K562 (cell line): Measurements from ENCODE around the gene SNRPD2. TPM values are rescaled to one million over a fixed set of nuclear protein-coding genes. Genes with fewer than 3 reads are reported as not detected.

Experiments used
- ATAC-seq: fragments of 200-7000 bp; cut with Tn5 transposase; 3 replicates; pipeline ENCODE4 v1.9.1; 2020; ENCODE audit warnings: moderate library complexity
- BruUV-seq: library from RNA; stranded (reverse); fragments of 400-500 nt; replicated peaks from 2 replicates; lab custom pipeline; 2021; lab: Mats Ljungman, UMichigan
- CTCF ChIA-PET: fragments of 300-600 bp; formaldehyde crosslinking; extraction: SDS; loops from one replicate; lab custom pipeline; 2021; ENCODE audit warnings: low intra/inter-chr PET ratio; lab: Yijun Ruan, JAX
- POLR2A ChIA-PET: fragments of 300-600, 350-650 bp; sonication (Branson Sonifier 250); formaldehyde crosslinking; extraction: SDS; loops from one replicate; lab custom pipeline; 2021; ENCODE audit warnings: antibody characterized with exemption, inconsistent platforms; lab: Yijun Ruan, JAX
- DNase-seq, 4 experiments: peaks; one replicate each; pipeline versions ENCODE4 v3.0.0 to v3.0.0-alpha.2; 2011 to 2018; ENCODE audit warnings: low spot score in 3 of 4, mixed read lengths in 3 of 4; ENCODE audit errors: extremely low read depth in 1 of 4
- FAIRE-seq: peaks from 2 replicates; lab custom pipeline; 2011; peaks lifted over from hg19 to GRCh38; lab: Jason Lieb, UNC
- H2AFZ ChIP-seq: 2 replicates; pipeline ENCODE4 v1.6.0; 2011; ENCODE audit warnings: low read depth, low read length, control low read depth, inconsistent platforms
- H3K27ac ChIP-seq: fragments of 200-600 bp; 3 replicates; pipeline ENCODE4 v1.8.0; 2011; ENCODE audit warnings: low read depth, mild to moderate bottlenecking, control low read depth, inconsistent platforms, low read length, moderate library complexity, mixed read lengths; ENCODE audit errors: extremely low read depth
- H3K27me3 ChIP-seq, 2 experiments: fragments of 300-600 bp in 1 of 2; 2 replicates in 1 of 2; 3 replicates in 1 of 2; pipeline versions ENCODE4 v1.6.0 to v1.8.0; 2011; ENCODE audit warnings: inconsistent platforms in 2 of 2, low read length in 2 of 2, mild to moderate bottlenecking in 1 of 2, mixed read lengths in 1 of 2, moderate library complexity in 1 of 2; ENCODE audit not compliant: control insufficient read depth in 2 of 2, insufficient read depth in 2 of 2
- H3K36me3 ChIP-seq: fragments of 300-600 bp; 3 replicates; pipeline ENCODE4 v1.8.0; 2011; ENCODE audit warnings: mild to moderate bottlenecking, low read length, inconsistent platforms; ENCODE audit not compliant: control insufficient read depth, insufficient read depth
- H3K4me1 ChIP-seq, 2 experiments: fragments of 200-600 bp in 1 of 2; replicated peaks in 1 of 2; 2 replicates in 1 of 2; 3 replicates in 1 of 2; pipeline versions ENCODE4 v1.5.1 to v1.8.0; 2011; ENCODE audit warnings: inconsistent platforms in 2 of 2, low read length in 2 of 2, mild to moderate bottlenecking in 1 of 2, mixed read lengths in 1 of 2, moderate library complexity in 1 of 2; ENCODE audit not compliant: control insufficient read depth in 2 of 2, insufficient read depth in 2 of 2
- H3K4me2 ChIP-seq: 2 replicates; pipeline ENCODE4 v1.6.1; 2011; ENCODE audit warnings: low read length, control low read depth, inconsistent platforms, mixed read lengths; ENCODE audit not compliant: insufficient read depth
- H3K4me3 ChIP-seq: fragments of 200-600 bp; sonication (generic), shearing (Covaris generic); 2 replicates; pipeline ENCODE4 v1.5.1; 2016; ENCODE audit warnings: control low read depth, inconsistent platforms
- H3K79me2 ChIP-seq: fragments of 200-600 bp; 3 replicates; pipeline ENCODE4 v1.8.0; 2011; ENCODE audit warnings: low read length, inconsistent platforms; ENCODE audit not compliant: control insufficient read depth, insufficient read depth
- H3K9ac ChIP-seq, 2 experiments: 2 replicates each; pipeline versions ENCODE4 v1.6.0 to v1.6.1; 2011; ENCODE audit warnings: low read depth in 2 of 2, low read length in 2 of 2, control low read depth in 1 of 2, inconsistent platforms in 1 of 2, mild to moderate bottlenecking in 1 of 2, mixed read lengths in 1 of 2; ENCODE audit not compliant: insufficient read depth in 1 of 2
- H3K9me1 ChIP-seq: one replicate; pipeline ENCODE4 v1.6.0; 2011; ENCODE audit warnings: inconsistent platforms, mild to moderate bottlenecking, low read length, moderate library complexity; ENCODE audit not compliant: control insufficient read depth, insufficient read depth
- H3K9me3 ChIP-seq: replicated peaks from 2 replicates; pipeline ENCODE4 v1.5.1; 2011; ENCODE audit warnings: low read depth, low read length, inconsistent platforms; ENCODE audit not compliant: control insufficient read depth, insufficient read depth
- H4K20me1 ChIP-seq: replicated peaks from 2 replicates; pipeline ENCODE4 v1.6.1; 2011; ENCODE audit warnings: low read length, inconsistent platforms, mixed read lengths; ENCODE audit not compliant: control insufficient read depth, insufficient read depth
- ARID2 ChIP-seq: fragments of 450-650 bp; IDR thresholded peaks from 2 replicates; pipeline ENCODE4 v1.6.1; 2017; ENCODE audit warnings: antibody characterized with exemption, mild to moderate bottlenecking
- ASH1L ChIP-seq: fragments of 450-650 bp; IDR thresholded peaks from 2 replicates; pipeline ENCODE4 v1.6.1; 2018; ENCODE audit warnings: borderline replicate concordance, mild to moderate bottlenecking, low read depth; ENCODE audit not compliant: partially characterized antibody
- CSDE1 ChIP-seq, 2 experiments: fragments of 450-650 bp; IDR thresholded peaks; 2 replicates each; pipeline ENCODE4 v1.6.1; 2016; ENCODE audit warnings: mild to moderate bottlenecking in 1 of 2
- FOXJ3 ChIP-seq: sonication (generic); formaldehyde crosslinking; IDR thresholded peaks from 2 replicates; pipeline ENCODE4 v1.4.0; 2020; ENCODE audit warnings: mild to moderate bottlenecking, missing genetic modification reagents
- FOXK1 ChIP-seq: sonication (generic); formaldehyde crosslinking; IDR thresholded peaks from 2 replicates; pipeline ENCODE4 v1.8.0; 2022; ENCODE audit warnings: missing genetic modification reagents, mild to moderate bottlenecking, borderline replicate concordance
- HDAC2 ChIP-seq: fragments of 450-650 bp; IDR thresholded peaks from 2 replicates; pipeline ENCODE4 v1.6.1; 2016; ENCODE audit warnings: mild to moderate bottlenecking
- ILF3 ChIP-seq: fragments of 450-650 bp; IDR thresholded peaks from 2 replicates; pipeline ENCODE4 v1.6.1; 2018; ENCODE audit warnings: antibody characterized with exemption, mild to moderate bottlenecking, moderate library complexity, borderline replicate concordance
- NFIX ChIP-seq: fragments of 250-450 bp; sonication (Bioruptor Pico); IDR thresholded peaks from 2 replicates; pipeline ENCODE4 v1.4.0; 2020; ENCODE audit warnings: low read depth, mild to moderate bottlenecking, moderate library complexity
- PPARD ChIP-seq: fragments of 250-450 bp; sonication (Bioruptor Pico); IDR thresholded peaks from 2 replicates; pipeline ENCODE4 v1.8.0; 2022; ENCODE audit warnings: inconsistent platforms, mild to moderate bottlenecking, moderate library complexity
- SAFB2 ChIP-seq: fragments of 200-400 bp; formaldehyde crosslinking; IDR thresholded peaks from 2 replicates; pipeline ENCODE4 v1.6.1; 2018; ENCODE audit warnings: borderline replicate concordance, low read length, low read depth, moderate library complexity; ENCODE audit not compliant: severe bottlenecking
- SAP30 ChIP-seq: fragments of 200-600 bp; sonication (generic); IDR thresholded peaks from 2 replicates; pipeline ENCODE4 v1.6.1; 2012; ENCODE audit warnings: borderline replicate concordance, low read depth, mild to moderate bottlenecking, moderate library complexity, low read length, control low read depth, inconsistent platforms; ENCODE audit not compliant: insufficient read depth, poor library complexity, severe bottlenecking
- SIN3B ChIP-seq: fragments of 450-650 bp; IDR thresholded peaks from 2 replicates; pipeline ENCODE4 v1.6.1; 2017; ENCODE audit warnings: low read depth, mild to moderate bottlenecking, moderate library complexity
- ZBTB7A ChIP-seq: IDR thresholded peaks from 2 replicates; pipeline ENCODE4 v1.6.1; 2011; ENCODE audit warnings: low read depth, mild to moderate bottlenecking, low read length, moderate library complexity, borderline replicate concordance; ENCODE audit not compliant: control insufficient read depth
- ZNF175 ChIP-seq: fragments of 200-800 bp; sonication (Bioruptor generic); IDR thresholded peaks from 2 replicates; pipeline ENCODE4 v1.6.1; 2016; ENCODE audit warnings: low read depth, mild to moderate bottlenecking, missing genetic modification characterization, missing compliant biosample characterization
- ZNF3 ChIP-seq: fragments of 250-450 bp; sonication (Bioruptor Pico); IDR thresholded peaks from 2 replicates; pipeline ENCODE4 v1.5.0; 2021; ENCODE audit warnings: mild to moderate bottlenecking, moderate library complexity
- ZNF76 ChIP-seq: fragments of 250-450 bp; sonication (Bioruptor Pico); IDR thresholded peaks from 2 replicates; pipeline ENCODE4 v1.4.0; 2020; ENCODE audit warnings: mild to moderate bottlenecking, moderate library complexity, borderline replicate concordance
- WGBS: fragments of 100-300 bp; shearing (Covaris generic); methylation state at CpG from one replicate; pipeline ENCODE4 v1.1.6; 2016; ENCODE audit warnings: low coverage, mixed read lengths; ENCODE audit not compliant: insufficient coverage; ENCODE audit errors: missing lambda C conversion rate; 5-methylcytosine and 5-hydroxymethylcytosine counted together
- in situ Hi-C: fragments of 300-500 bp; cut with MboI; formaldehyde crosslinking; loops from 4 replicates; pipeline ENCODE4 v1.15.0; 2018; ENCODE audit warnings: inconsistent platforms, mixed read lengths
- intact Hi-C: fragments of 100-400 bp; cut with micrococcal nuclease; formaldehyde crosslinking; loops from 2 replicates; pipeline ENCODE4 v1.14.2; 2022
- polyA plus RNA-seq, 8 experiments: library from polyadenylated mRNA; depleted of rRNA in 4 of 8; stranded (reverse) in 5 of 8; unstranded in 3 of 8; fragments of >200 nt; fragmentation: Nextera tagmentation in 2 of 8; fragmentation: Illumina TruSeq in 1 of 8; extraction: Ambion mirVana in 2 of 8; extraction: Trizol in 1 of 8; gene quantifications; 2 replicates each; pipeline versions ENCODE4 v1.2.1 to v1.2.3, GENCODE V29; 2011 to 2014; ENCODE audit warnings: inconsistent platforms in 1 of 8, missing spikeins in 1 of 8
- total RNA-seq, 7 experiments: library from RNA; depleted of rRNA in 6 of 7; stranded (reverse); fragments of >200 nt in 6 of 7; fragmentation: Illumina TruSeq in 2 of 7; extraction: Trizol in 2 of 7; gene quantifications; 2 replicates each; pipeline versions ENCODE4 v1.2.1 to v1.2.3, GENCODE V29; 2011 to 2021; ENCODE audit warnings: low replicate concordance in 1 of 7
- TF ChIP-seq, protein P1 (sequence below): fragments of 250-450 bp; sonication (Bioruptor Pico); IDR thresholded peaks from 2 replicates; pipeline ENCODE4 v1.5.0; 2020; ENCODE audit warnings: mild to moderate bottlenecking, borderline replicate concordance

The SNRPD2 gene
- total and polyA plus RNA-seq, 9 of the 15 experiments (the other 6 are each of a cell fraction or from before 2014, with no cell fraction given) = 728 to 4,411 (median 1,029) TPM

DNA sequence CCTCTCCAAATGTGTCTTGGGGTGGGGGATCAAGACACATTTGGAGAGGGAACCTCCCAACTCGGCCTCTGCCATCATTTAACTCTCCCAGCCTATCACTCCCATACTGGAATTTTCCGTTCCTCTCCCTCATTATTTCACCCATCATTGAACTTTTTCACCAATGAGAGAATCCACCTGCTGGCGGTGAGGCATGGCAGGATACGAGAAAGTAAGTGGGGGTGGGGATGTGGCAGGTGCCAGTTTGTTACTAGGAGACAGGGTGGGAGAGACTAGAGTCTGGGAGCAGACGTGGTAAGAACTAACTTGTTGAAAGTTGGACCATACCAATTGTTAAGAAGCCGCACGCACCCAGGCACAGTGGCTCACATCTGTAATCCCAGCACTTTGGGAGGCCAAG, 16.8 kb downstream of the SNRPD2 start:
- intact Hi-C loops (no loop called here), in situ Hi-C loops (no loop called here)
- H3K36me3 ChIP-seq = peaks cover 54% of the 10 kb centered on the region
- ChIA-PET CTCF (no interaction called here), POLR2A (no interaction called here)
- ATAC-seq (no peak), DNase-seq (no peak), FAIRE-seq (no peak)
- H3K27me3 ChIP-seq = no peaks in the 10 kb centered on the region
- H3K4me1 ChIP-seq = peaks cover 9 to 29% of the 10 kb centered on the region in 2 experiments; a peak in 4 of 5 replicates
- no TSS peak for BruUV-seq
- H3K4me3 ChIP-seq = no peak overlapping the region
- no peak overlapping the region for H2AFZ ChIP-seq
- H4K20me1 ChIP-seq = peaks cover 3% of the 10 kb centered on the region; the same call in 1 of the 2 replicates
- no peaks in the 10 kb centered on the region for H3K9me3 ChIP-seq
- no peaks in the 10 kb centered on the region for H3K9me1 ChIP-seq
- H3K79me2 ChIP-seq = peaks cover 13% of the 10 kb centered on the region
- no peak overlapping the region for H3K27ac ChIP-seq
- no peak overlapping the region for H3K9ac ChIP-seq
- H3K4me2 ChIP-seq = no peak overlapping the region
- no peak for TF ChIP-seq PPARD (CRISPR knock-in tag)
- TF ChIP-seq FOXK1 (CRISPR knock-in tag) = no peak
- TF ChIP-seq ZNF76 = no peak
- no peak for TF ChIP-seq ASH1L
- no peak for TF ChIP-seq SAFB2
- no peak for TF ChIP-seq CSDE1 (IDR thresholded peaks at IDR 0.05)
- TF ChIP-seq ILF3 = no peak
- no peak for TF ChIP-seq ZBTB7A
- TF ChIP-seq ZNF175 = no peak
- TF ChIP-seq, protein P1, sequence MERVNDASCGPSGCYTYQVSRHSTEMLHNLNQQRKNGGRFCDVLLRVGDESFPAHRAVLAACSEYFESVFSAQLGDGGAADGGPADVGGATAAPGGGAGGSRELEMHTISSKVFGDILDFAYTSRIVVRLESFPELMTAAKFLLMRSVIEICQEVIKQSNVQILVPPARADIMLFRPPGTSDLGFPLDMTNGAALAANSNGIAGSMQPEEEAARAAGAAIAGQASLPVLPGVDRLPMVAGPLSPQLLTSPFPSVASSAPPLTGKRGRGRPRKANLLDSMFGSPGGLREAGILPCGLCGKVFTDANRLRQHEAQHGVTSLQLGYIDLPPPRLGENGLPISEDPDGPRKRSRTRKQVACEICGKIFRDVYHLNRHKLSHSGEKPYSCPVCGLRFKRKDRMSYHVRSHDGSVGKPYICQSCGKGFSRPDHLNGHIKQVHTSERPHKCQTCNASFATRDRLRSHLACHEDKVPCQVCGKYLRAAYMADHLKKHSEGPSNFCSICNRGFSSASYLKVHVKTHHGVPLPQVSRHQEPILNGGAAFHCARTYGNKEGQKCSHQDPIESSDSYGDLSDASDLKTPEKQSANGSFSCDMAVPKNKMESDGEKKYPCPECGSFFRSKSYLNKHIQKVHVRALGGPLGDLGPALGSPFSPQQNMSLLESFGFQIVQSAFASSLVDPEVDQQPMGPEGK (CRISPR knock-in tag) = no peak
- TF ChIP-seq HDAC2 = no peak
- no peak for TF ChIP-seq NFIX (CRISPR knock-in tag)
- TF ChIP-seq SIN3B = no peak
- no peak for TF ChIP-seq ARID2
- TF ChIP-seq ZNF3 (CRISPR knock-in tag) = no peak
- no peak for TF ChIP-seq FOXJ3 (CRISPR knock-in tag)
- TF ChIP-seq SAP30 = no peak
- WGBS = 87% methylated on average over 7 of the region's 7 CpGs
